Lung (tissue), 12 donors: ENCODE data around the gene GLI3. TPM values are rescaled to one million over a fixed set of nuclear protein-coding genes. Genes with fewer than 3 reads are reported as not detected.

Source experiments
- ATAC-seq: fragments of 200-7000 bp; cut with Tn5 transposase; one replicate; pipeline ENCODE4 v1.9.1; 2020; ENCODE audit warnings: moderate number of reproducible peaks; ENCODE audit not compliant: insufficient read depth, low FRiP score
- DNase-seq, 3 donors: peaks; one replicate each; pipeline ENCODE4 v3.0.0-alpha.2; 2013 to 2017
- H3K27ac ChIP-seq, 2 donors: one replicate each; pipeline ENCODE4 v1.5.1; 2013; ENCODE audit warnings: mild to moderate bottlenecking in 2 of 2, moderate library complexity in 2 of 2, control low read depth in 1 of 2, inconsistent platforms in 1 of 2, low read depth in 1 of 2, low read length in 1 of 2
- H3K27me3 ChIP-seq, 3 donors: one replicate each; pipeline ENCODE4 v1.5.1; 2013; ENCODE audit warnings: low read length in 2 of 3; ENCODE audit not compliant: control insufficient read depth in 3 of 3, insufficient read depth in 3 of 3
- H3K36me3 ChIP-seq, 4 donors: one replicate each; pipeline ENCODE4 v1.5.1; 2013; ENCODE audit warnings: low read length in 4 of 4, mild to moderate bottlenecking in 1 of 4, moderate library complexity in 1 of 4; ENCODE audit not compliant: control insufficient read depth in 4 of 4, insufficient read depth in 4 of 4
- H3K4me1 ChIP-seq, 5 donors: one replicate each; pipeline ENCODE4 v1.5.1; 2013; ENCODE audit warnings: low read length in 5 of 5, mild to moderate bottlenecking in 2 of 5, moderate library complexity in 1 of 5; ENCODE audit not compliant: control insufficient read depth in 5 of 5, insufficient read depth in 5 of 5
- H3K4me3 ChIP-seq: one replicate; pipeline ENCODE4 v1.5.1; 2013; ENCODE audit warnings: mild to moderate bottlenecking, control low read depth, moderate library complexity
- H3K9ac ChIP-seq, 2 donors: one replicate each; pipeline ENCODE4 v1.5.1; 2013; ENCODE audit warnings: low read length in 2 of 2, control low read depth in 1 of 2; ENCODE audit not compliant: insufficient read depth in 1 of 2
- H3K9me3 ChIP-seq, 4 donors: one replicate each; pipeline ENCODE4 v1.5.1; 2013; ENCODE audit warnings: low read length in 3 of 4, mild to moderate bottlenecking in 1 of 4, moderate library complexity in 1 of 4; ENCODE audit not compliant: control insufficient read depth in 4 of 4, insufficient read depth in 3 of 4
- WGBS, 2 donors: extraction: QIAGEN DNeasy Blood & Tissue Kit; methylation state at CpG; one replicate each; pipeline ENCODE4 v1.1.7; 2013; 5-methylcytosine and 5-hydroxymethylcytosine counted together
- polyA plus RNA-seq, 2 donors: library from polyadenylated mRNA; stranded (reverse); fragments of 200-250 nt; gene quantifications; one replicate each; pipeline ENCODE4 v1.2.1, GENCODE V29; 2013
- total RNA-seq, 2 donors: library from RNA; depleted of rRNA in 1 of 2; stranded (reverse); fragments of >200 nt in 1 of 2; gene quantifications; one replicate each; pipeline ENCODE4 v1.2.1, GENCODE V29; 2014 to 2021
- TF ChIP-seq, protein P1 (sequence below): IDR thresholded peaks from 2 replicates; pipeline ENCODE4 v1.5.1; 2012; ENCODE audit warnings: mild to moderate bottlenecking; ENCODE audit errors: control extremely low read depth, extremely low read depth
- donor health status: control.
- donor health status: control.
- donor health status: Bipolar disorder and iron deficiency.
- donor health status: healthy.
- donor health status: DM: yes; HTN: yes; CAD: no.

Gene GLI3
- total and polyA plus RNA-seq, 4 donors, result 2.0 to 23.4 (median 10.3) TPM

DNA sequence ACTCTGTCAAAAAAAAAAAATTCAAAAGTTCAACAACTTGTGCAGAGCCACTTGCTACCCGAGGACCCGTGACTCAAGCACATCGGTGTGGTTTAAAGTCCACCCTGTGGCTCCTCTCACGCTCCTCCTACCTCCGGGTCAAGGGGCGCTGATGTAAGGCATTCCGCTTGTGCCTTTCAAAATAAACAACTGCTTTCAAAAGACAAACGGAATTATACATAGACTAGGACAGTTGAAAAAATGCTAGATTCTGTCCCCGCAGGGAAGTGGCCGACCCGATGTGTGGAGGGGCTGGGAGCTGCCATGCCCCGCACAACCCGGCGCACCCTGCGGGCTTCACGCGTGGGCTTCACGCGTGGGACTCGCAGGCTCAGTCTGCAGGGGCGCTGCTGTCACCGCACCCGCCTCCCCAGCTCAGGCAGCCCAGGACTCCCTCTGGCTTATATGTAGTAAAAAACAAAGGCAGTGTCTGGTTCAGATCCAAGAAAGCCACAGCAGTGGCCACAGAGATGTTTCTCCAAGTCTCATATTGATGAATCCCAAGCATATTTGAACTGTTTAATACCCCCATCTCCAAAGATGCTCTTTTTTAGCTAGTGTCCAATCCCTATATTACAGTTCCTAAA, 294.4 kb downstream of the GLI3 start:
- no peaks in the 10 kb centered on the region for H3K9me3 ChIP-seq
- peaks cover 0 to 2% (median 0%) of the 10 kb centered on the region in 3 donors for H3K27me3 ChIP-seq
- DNase-seq (peak; percentile 39 to 70 (median 39)), ATAC-seq (no peak)
- H3K27ac ChIP-seq, result peak overlapping the region in 1 of 2 donors; percentile 16
- TF ChIP-seq, protein P1, sequence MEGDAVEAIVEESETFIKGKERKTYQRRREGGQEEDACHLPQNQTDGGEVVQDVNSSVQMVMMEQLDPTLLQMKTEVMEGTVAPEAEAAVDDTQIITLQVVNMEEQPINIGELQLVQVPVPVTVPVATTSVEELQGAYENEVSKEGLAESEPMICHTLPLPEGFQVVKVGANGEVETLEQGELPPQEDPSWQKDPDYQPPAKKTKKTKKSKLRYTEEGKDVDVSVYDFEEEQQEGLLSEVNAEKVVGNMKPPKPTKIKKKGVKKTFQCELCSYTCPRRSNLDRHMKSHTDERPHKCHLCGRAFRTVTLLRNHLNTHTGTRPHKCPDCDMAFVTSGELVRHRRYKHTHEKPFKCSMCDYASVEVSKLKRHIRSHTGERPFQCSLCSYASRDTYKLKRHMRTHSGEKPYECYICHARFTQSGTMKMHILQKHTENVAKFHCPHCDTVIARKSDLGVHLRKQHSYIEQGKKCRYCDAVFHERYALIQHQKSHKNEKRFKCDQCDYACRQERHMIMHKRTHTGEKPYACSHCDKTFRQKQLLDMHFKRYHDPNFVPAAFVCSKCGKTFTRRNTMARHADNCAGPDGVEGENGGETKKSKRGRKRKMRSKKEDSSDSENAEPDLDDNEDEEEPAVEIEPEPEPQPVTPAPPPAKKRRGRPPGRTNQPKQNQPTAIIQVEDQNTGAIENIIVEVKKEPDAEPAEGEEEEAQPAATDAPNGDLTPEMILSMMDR, result no peak
- peaks cover 0 to 12% (median 2%) of the 10 kb centered on the region in 5 donors for H3K4me1 ChIP-seq
- peak overlapping the region in 1 of 2 donors; percentile 75 for H3K9ac ChIP-seq
- 38 to 58% methylated on average over 23 of the region's 23 CpGs for WGBS, 2 donors
- H3K36me3 ChIP-seq, result no peaks in the 10 kb centered on the region
- no peak overlapping the region for H3K4me3 ChIP-seq

DNA sequence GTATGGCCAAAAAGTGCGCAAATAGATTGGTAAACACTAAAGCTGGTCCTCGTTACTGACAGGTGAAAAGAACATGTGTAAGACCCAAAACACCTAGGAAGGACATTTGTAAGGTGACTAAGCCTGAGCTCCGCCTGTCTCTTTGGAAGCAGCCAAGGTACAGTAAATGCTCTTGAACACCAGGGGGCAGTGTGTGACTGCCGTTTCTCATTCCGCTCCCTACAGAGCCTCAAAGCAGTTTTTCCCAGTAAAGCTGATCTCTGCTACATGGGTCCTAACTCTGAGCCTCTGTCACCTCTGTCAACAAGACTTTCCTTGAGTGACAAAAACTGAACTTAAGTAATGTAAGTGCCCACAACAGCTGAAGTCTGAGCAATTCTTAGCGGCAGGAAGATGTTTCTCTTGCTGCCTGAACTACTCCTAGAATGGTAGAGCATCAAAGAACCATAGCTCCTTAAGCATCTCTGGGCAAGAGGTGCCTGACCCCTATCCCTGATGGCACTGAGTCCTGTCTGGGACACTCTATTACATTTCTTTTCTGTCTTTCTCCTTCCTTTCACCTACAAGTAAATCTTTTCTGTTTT, 296.2 kb downstream of the GLI3 start:
- TF ChIP-seq, protein P1, result peak; percentile 93
- ATAC-seq (peak; percentile 79), DNase-seq (peak; percentile 81 to 90 (median 86))

DNA sequence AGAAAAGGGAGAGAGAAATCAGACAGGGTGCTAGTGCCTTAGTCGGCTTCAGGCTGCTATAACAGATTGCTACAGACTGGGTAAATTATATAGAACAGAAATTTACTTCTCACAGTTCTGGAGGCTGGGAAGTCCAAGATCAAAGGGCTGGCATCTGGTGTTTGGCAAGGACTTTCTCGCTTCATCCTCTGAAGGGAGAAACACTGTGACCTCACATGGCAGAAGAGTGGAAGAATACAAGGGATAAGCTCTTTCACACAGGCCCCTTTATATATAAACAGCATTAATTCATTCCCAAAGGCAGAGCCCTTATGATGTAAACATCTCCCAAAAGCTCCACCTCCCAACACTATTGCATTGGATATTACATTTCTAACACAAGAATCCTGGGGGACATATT, 298.6 kb downstream of the GLI3 start:
- whole genome bisulfite sequencing, 2 donors, result 85 to 95% methylated on average over 2 of the region's 2 CpGs
- DNase-seq (no peak), ATAC-seq (no peak)
- no peak overlapping the region for H3K4me3 ChIP-seq
- H3K9me3 ChIP-seq, result no peaks in the 10 kb centered on the region
- no peak overlapping the region for H3K27ac ChIP-seq
- no peaks in the 10 kb centered on the region for H3K27me3 ChIP-seq
- no peaks in the 10 kb centered on the region for H3K36me3 ChIP-seq
- TF ChIP-seq, protein P1, result no peak
- peaks cover 0 to 16% (median 2%) of the 10 kb centered on the region in 5 donors for H3K4me1 ChIP-seq
- no peak overlapping the region for H3K9ac ChIP-seq

More for the DNA sequence above, 296.2 kb downstream of the GLI3 start:
- H3K4me3 ChIP-seq, result no peak overlapping the region
- H3K36me3 ChIP-seq, result no peaks in the 10 kb centered on the region
- WGBS, 2 donors, result 8 to 16% methylated on average over 6 of the region's 6 CpGs
- no peak overlapping the region for H3K9ac ChIP-seq
- peaks cover 0 to 12% (median 2%) of the 10 kb centered on the region in 5 donors for H3K4me1 ChIP-seq
- no peaks in the 10 kb centered on the region for H3K9me3 ChIP-seq
- no peak overlapping the region for H3K27ac ChIP-seq
- peaks cover 0 to 2% (median 0%) of the 10 kb centered on the region in 3 donors for H3K27me3 ChIP-seq
